TTC549 (cell line): ENCODE results near the gene EML4.
A peak's percentile ranks its signal among the peaks of the same experiment; 100 is the strongest.

ENCODE experiments used
- FAIRE-seq: peaks from 2 replicates; lab custom pipeline; 2012; peaks lifted over from hg19 to GRCh38; lab: Jason Lieb, UNC

EML4 gene

DNA sequence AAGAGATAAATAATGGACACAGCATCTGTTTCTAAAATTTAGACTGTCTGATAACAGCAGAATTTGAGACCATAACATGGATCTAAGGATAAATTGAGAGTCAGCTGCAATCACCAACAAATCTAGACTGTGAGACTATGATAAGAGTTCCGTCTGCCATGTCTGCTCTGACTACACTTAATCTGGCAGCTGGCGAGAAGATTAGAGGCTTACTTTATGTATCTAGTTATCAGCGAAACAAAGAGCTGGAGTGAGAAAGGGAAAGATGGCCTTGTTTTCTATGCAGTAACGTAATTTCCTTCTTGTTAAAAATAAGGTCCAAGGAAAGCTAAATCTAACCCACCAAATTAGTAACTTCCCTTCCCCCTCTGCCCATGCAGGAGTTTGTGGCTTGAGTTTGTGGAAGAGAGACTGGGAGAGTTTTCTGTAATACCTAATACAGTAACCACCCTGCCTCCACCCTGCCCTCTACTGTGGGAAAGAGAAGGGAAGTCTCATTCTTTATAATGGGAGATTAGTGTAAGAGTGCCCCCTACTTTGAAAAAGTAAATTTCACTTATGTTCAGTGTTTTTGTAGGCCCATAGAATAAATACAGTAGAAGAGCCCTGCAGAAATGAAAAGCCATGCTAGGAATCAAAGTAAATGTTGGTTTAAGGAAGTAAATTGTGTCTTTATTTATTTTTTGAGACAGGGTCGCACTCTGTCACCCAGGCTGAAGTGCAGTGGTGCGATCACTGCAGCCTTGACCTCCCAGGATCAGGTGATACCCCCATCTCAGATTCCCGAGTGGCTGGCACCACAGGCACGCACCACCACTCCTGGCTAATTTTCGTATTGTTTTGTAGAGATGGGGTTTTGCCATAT lies 27.5 kb downstream of the EML4 start:
- peak; percentile 89 for FAIRE-seq

- FAIRE-seq: no peak
Observed at GRCh38 chr2:42197792-42198191, 28.6 kb downstream of the EML4 start.

GRCh38 chr2:42198466-42198865 lies 29.3 kb downstream of the EML4 start:
- FAIRE-seq: no peak

DNA sequence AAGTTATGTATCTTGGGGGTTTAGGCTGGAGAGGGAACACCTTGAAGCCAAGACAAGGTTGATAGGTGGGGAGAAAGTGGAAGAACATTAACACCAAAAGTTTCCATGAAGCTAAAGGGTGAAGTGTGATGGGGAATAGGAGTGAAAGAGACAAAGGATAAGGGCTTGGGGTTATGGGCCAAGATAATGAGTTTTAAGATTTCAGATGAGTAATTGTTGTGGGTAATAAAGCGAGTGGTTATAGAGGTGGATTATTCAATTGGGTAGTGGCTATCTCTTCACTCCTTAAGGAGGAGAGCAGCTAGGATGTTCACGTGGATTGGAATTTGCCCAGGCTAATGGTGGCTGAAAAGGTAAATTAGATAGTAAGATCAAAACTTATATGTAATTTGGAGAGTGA lies 29.8 kb downstream of the EML4 start:
- no peak for FAIRE-seq

GRCh38 chr2:42199626-42200025 lies 30.5 kb downstream of the EML4 start:
- FAIRE-seq: no peak

GRCh38 chr2:42200926-42201855 lies 32.0 kb downstream of the EML4 start:
- FAIRE-seq: no peak

- FAIRE-seq: no peak
Observed at GRCh38 chr2:42202634-42203008, 33.5 kb downstream of the EML4 start.

GRCh38 chr2:42203792-42204191 lies 34.6 kb downstream of the EML4 start:
- FAIRE-seq: no peak

GRCh38 chr2:42205337-42205736 lies 36.2 kb downstream of the EML4 start:
- no peak for FAIRE-seq

- no peak for FAIRE-seq
Observed at GRCh38 chr2:42207826-42208225, 38.7 kb downstream of the EML4 start.

- FAIRE-seq: no peak
Observed at GRCh38 chr2:42210203-42210602, 41.0 kb downstream of the EML4 start.

GRCh38 chr2:42211291-42211690 lies 42.1 kb downstream of the EML4 start:
- no peak for FAIRE-seq

GRCh38 chr2:42214669-42215068 lies 45.5 kb downstream of the EML4 start:
- no peak for FAIRE-seq

- FAIRE-seq: peak; percentile 61
Observed at GRCh38 chr2:42216694-42217093, 47.5 kb downstream of the EML4 start.

DNA sequence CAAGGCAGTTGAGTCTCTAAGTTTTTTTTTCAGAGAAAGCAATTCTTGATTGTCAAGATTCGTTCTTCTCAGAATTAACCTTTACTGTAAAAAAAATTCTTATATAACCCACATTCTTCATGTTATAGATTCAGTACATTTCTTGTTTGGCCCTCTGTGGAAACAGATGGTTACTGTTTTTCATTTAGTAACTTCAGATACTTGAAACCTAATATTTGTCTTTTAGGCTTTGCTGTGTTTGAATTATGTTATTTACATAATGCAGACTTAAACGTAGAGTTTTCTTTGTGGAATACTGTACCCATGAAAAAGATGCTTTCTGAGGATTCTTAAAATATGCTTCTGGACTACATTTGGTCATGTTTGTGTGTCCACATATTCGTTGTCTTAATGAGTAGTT lies 48.2 kb downstream of the EML4 start:
- FAIRE-seq: no peak

DNA sequence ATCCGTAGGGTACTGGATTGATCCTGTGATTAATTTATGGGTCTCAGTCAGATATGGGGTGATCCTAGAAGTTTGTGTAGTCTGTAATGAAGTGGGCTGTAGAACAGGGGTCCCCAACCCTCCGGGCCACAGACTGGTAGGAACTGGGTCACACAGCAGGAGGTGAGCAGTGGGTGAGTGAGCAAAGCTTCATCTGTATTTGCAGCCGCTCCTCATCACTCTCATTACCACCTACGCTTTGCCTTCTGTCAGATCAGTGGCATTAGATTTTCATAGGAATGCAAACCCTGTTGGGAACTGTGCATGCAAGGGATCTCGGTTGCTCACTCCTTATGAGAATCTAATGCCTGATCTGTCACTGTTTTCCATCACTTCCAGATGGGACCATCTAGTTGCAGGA lies 48.8 kb downstream of the EML4 start:
- FAIRE-seq: no peak

DNA sequence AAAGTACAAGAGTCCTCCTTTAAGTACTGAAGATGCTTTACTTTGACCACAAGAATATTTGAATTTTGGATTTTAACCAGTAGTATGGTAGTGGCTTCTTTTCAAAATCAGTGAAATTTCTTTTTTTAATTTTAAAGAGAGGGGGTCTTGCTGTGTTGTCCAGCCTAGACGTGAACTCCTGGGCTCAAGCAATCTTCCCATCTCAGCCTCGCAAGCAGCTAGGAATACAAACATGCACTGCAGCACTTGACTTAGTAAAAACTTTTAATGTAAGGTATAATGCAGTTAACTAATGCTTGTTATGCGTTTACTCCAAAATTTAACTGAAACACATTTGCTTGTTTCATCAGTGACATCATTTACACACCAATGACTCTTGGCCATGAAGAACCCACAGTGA lies 49.6 kb downstream of the EML4 start:
- no peak for FAIRE-seq

DNA sequence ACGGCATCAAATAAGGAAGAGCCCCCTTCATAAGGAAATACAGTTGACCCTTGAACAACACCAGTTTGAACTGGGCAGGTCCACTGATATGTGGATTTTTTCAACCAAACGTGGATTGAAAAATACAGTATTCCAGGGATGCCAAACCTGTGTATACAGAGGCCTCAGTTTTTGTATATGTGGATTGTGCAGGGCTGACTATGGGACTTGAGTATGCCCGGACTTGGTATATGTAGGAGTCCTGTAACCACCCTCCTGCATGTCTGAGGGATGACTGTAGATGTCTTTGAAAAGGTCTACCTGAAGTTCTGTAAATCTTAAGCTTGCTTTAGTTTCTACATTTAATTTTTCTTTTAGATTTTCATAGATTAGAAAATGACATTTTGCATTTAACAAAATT lies 50.0 kb downstream of the EML4 start:
- no peak for FAIRE-seq

DNA sequence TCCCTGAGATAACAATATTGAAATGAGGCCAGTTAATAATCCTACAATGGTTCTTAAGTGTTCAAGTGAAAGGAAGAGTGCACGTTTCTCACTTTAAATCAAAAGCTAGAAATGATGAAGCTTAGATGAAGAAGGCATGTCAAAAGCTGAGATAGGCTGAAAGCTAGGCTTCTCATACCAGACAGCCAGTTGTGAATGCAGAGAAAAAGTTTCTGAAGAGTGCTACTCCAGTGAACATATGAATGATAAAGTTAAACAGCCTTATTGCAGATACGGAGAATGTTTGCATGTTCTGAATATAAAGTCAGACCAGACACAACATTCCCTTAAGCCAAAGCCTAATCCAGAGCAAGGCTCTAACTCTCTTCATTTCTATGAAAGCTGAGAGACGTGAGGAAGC lies 51.4 kb downstream of the EML4 start:
- FAIRE-seq: no peak

GRCh38 chr2:42223067-42223854 lies 54.1 kb downstream of the EML4 start:
- no peak for FAIRE-seq

- FAIRE-seq: no peak
Observed at GRCh38 chr2:42223855-42224268, 54.7 kb downstream of the EML4 start.

GRCh38 chr2:42224422-42225067 lies 55.4 kb downstream of the EML4 start:
- FAIRE-seq: no peak
